NCI-H460 (cell line): ENCODE data around the gene RBM15. TPM values are rescaled to one million over a fixed set of nuclear protein-coding genes. Genes with fewer than 3 reads are reported as not detected.

Source experiments
- DNase-seq: peaks from one replicate; pipeline ENCODE4 v3.0.0-alpha.2; 2016; ENCODE audit warnings: low read depth; ENCODE audit errors: extremely low read depth
- total RNA-seq: library from RNA; depleted of rRNA; stranded (reverse); fragments of >200 nt; shearing (Covaris generic); gene quantifications from 2 replicates; pipeline ENCODE4 v1.2.3, GENCODE V29; 2014

RBM15 gene
- total RNA-seq, 1 experiment from 2014 or later, result 37.1 TPM

- no peak for DNase-seq
Observed at GRCh38 chr1:110347182-110347893, 8.2 kb downstream of the RBM15 start.

- DNase-seq, result no peak
Observed at GRCh38 chr1:110348050-110348449, 8.9 kb downstream of the RBM15 start.

- no peak for DNase-seq
Observed at GRCh38 chr1:110348771-110349170, 9.6 kb downstream of the RBM15 start.

GRCh38 chr1:110350360-110350759, 11.2 kb downstream of the RBM15 start:
- no peak for DNase-seq

- no peak for DNase-seq
Observed at GRCh38 chr1:110355321-110355720, 16.1 kb downstream of the RBM15 start.

GRCh38 chr1:110356379-110356778, 17.2 kb downstream of the RBM15 start:
- no peak for DNase-seq

- DNase-seq, result no peak
Observed at GRCh38 chr1:110360431-110360830, 21.3 kb downstream of the RBM15 start.

GRCh38 chr1:110361856-110362255, 22.7 kb downstream of the RBM15 start:
- no peak for DNase-seq

- DNase-seq, result no peak
Observed at GRCh38 chr1:110364221-110364620, 25.0 kb downstream of the RBM15 start.

- no peak for DNase-seq
Observed at GRCh38 chr1:110370827-110371226, 31.6 kb downstream of the RBM15 start.

GRCh38 chr1:110375490-110375889, 36.3 kb downstream of the RBM15 start:
- DNase-seq, result no peak

- peak; percentile 94 for DNase-seq
Observed at GRCh38 chr1:110380672-110381283, 41.6 kb downstream of the RBM15 start.

- DNase-seq, result peak; percentile 67
Observed at GRCh38 chr1:110383251-110383990, 44.2 kb downstream of the RBM15 start.

GRCh38 chr1:110384581-110385321, 45.6 kb downstream of the RBM15 start:
- DNase-seq, result peak; percentile 41

- DNase-seq, result no peak
Observed at GRCh38 chr1:110385369-110385768, 46.2 kb downstream of the RBM15 start.

GRCh38 chr1:110387048-110387754, 48.0 kb downstream of the RBM15 start:
- DNase-seq, result no peak

- peak; percentile 76 for DNase-seq
Observed at GRCh38 chr1:110390096-110390495, 50.9 kb downstream of the RBM15 start.

GRCh38 chr1:110390692-110391245, 51.6 kb downstream of the RBM15 start, which contains the start of gene SLC16A4:
SLC16A4 (minus strand) TSS chr1:110391026; CDS start chr1:110389323, 1,703 bp downstream.
- DNase-seq, result peak; percentile 79

GRCh38 chr1:110393286-110393685, 54.1 kb downstream of the RBM15 start:
- DNase-seq, result no peak
